HG03280 (cell line): Measurements from ENCODE around the gene NXN.
"Not testable (repeated sequence)": the region's sequence is repeated elsewhere in the genome, so short reads cannot be mapped to it uniquely, and the experiment has no call there.

Experiments
- ATAC-seq: cut with Tn5 transposase; IDR thresholded peaks from one replicate; pipeline ENCODE4 v1.9.1; 2021; ENCODE audit warnings: mild to moderate bottlenecking, moderate library complexity; ENCODE audit not compliant: unreplicated experiment

Gene NXN

GRCh38 chr17:785901-786300, 193.7 kb downstream of the NXN start:
- ATAC-seq: not testable (repeated sequence)

GRCh38 chr17:784143-784542, 195.4 kb downstream of the NXN start:
- ATAC-seq: no peak

DNA sequence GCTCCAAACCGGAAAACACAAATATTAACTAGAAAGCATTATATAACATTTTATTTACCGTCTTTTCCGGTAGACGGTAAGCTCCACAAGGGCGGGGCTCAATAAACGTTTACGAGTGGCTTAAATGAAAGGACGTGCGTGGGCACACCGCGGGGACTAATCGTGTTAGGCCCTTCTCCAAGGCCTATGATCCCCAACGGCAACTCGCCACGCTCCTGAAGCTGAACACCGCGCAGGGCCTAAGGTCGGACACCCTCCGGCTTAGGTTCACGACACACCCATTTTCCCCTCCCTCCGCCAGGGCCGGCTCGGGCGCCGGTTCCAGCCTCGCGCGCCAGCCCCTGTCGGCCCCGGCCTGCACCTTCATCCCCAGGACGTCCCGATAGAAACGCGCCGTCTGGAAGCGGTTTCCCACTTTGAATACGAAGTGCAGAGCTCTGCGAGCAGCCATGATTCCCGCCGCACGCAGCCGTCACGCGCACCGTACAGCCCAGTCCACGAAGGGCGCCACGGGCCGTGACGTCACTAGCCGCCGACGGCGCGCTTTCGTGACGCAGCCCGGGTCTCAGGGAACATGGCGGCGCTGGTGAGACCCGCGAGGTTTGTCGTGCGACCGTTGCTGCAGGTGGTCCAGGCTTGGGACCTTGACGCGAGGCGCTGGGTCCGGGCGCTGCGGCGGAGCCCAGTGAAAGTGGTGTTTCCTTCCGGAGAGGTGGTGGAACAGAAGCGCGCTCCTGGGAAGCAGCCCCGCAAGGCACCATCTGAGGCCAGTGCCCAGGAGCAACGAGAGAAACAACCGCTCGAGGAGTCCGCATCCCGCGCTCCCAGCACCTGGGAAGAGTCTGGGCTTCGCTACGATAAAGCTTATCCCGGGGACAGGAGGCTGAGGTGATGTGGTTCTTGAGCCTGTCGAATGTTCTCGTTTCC, 197.5 kb downstream of the NXN start, which contains the start of the genes GLOD4 and MRM3:
GLOD4 (minus strand) TSS at position 476 of the 927 bp plus-strand sequence; CDS start at position 451, 25 bp downstream.
MRM3 (plus strand) TSS at position 549 of the 927 bp plus-strand sequence; CDS start at position 575, 26 bp downstream.
- ATAC-seq: peak; percentile 89

GRCh38 chr17:778096-778495, 201.5 kb downstream of the NXN start:
- no peak for ATAC-seq

DNA sequence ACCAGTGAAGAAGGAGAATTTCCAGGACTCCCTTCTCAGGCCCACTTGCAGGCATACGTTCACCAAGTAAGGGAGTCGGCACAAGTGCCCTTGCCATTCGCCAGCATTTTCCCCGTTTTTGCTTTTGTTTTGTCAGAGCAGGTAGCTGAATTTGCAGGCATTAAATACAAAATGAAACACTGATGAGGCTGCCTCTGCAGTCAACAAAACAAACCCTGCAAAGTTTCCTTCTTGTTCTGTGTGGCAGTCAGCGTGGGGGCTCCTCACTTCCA, 205.3 kb downstream of the NXN start:
- ATAC-seq: no peak

DNA sequence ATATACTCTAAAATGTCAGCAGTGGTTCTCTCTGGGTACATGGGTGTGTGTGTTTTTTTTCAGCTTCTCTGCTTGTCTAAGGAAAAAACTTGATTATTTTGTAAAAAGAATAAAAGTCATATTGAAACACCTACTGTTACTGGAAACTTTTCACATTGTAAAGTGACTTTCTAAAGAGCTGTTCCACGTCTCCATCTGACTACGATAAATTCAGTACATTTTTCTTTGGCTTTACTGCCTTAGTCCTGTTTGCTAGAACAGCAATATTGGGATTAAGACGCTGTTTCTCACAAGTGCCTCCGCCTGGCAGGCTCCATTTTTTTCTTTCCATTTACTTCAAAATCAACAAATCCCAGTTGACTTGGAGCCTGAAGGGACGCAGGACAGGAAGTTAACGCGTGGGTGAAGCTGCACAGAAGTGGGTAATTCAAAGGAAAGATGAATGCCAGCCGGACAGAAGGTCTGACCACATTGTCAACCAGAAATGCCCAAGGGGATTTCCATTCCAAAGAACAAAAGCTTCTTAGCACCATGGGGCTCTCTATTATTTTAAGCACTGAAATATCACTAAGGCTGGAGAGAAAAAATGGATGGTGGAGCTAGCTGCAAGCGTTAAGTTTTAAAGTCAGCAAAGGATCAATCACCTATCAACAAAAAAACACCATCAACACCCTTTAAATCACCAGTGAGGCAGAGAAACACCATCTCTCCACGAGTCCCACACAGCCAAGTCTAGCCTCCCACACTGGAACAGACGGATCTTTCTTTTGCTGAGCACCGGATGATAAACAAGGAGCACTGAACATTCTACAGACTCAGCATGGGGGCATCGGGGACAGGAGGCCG, 205.9 kb downstream of the NXN start:
- no peak for ATAC-seq

- ATAC-seq: no peak
Measured at GRCh38 chr17:773016-773415, 206.6 kb downstream of the NXN start.

DNA sequence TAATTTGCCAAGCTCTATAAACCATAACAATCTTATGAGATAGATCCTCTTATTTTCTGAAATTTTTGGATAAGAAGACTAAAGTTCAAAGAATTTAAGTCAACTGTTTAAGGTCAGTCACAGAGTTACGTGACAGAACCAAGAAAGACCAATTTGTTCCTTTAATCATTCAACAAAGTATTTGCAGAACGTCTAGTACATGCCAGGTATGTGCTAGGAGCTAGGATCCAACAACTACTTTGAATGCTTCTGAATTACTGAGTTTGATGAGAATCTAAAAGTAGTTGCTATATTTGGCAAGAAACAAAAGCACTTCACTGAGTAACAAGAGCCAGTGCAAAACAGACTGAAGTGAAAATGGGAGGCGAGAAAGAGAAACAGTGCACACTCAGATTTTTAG, 212.5 kb downstream of the NXN start:
- no peak for ATAC-seq

DNA sequence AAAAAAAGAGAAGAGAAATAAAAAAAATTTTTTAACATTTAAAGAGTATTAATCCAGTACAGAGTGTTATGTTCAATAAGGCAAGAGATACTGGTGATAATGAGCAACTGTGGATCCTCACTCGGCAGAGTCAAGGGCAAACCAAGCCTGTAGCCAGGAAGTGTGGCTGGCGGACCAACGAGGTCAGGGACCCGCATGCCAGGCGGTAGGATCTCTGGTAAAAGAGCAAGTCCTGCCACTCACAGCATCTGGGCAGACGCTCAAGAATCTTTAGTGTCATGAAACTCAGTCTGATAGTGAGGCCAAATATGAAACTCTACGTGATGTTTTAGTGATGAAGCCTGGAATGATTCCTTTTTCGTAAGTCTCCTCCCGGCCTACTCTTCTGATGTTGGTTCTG, 219.2 kb downstream of the NXN start:
- ATAC-seq: no peak

- no peak for ATAC-seq
Measured at GRCh38 chr17:759964-760363, 219.6 kb downstream of the NXN start.

DNA sequence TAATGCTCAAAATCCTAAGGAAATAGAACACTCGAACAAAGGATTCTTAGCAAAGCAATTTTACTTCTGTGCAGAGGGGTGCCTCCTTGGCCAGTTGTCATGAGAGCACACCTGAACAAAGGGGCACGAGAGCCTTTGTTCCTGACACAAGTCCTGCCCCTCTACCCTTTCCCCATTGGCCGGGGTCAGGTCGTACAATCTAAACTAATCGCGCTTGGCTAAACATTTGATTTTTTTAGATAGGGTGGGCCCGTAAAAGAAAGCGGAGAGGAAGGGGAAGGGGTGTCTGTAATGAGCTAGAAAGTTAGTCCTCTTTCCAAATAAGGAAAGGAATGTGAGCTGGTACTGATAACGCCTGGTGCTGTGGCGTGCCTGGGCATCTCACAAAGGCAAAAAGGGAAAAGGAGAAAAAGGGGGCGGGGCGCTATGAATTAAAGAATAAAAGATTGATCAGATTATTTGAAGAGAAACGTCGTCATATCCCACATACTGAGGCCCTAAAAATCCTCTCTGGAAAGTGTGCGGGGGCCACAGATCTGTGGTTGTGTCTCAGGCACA, 223.5 kb downstream of the NXN start:
- not testable (repeated sequence) for ATAC-seq

- not testable (repeated sequence) for ATAC-seq
Measured at GRCh38 chr17:755319-755961, 224.1 kb downstream of the NXN start.

GRCh38 chr17:753418-753817, 226.2 kb downstream of the NXN start:
- no peak for ATAC-seq

- no peak for ATAC-seq
Measured at GRCh38 chr17:752620-753219, 226.9 kb downstream of the NXN start.

- ATAC-seq: peak; percentile 87
Measured at GRCh38 chr17:752002-752619, 227.5 kb downstream of the NXN start, which contains the start of gene GEMIN4. Gene GEMIN4, minus strand, starts transcription at chr17:752264. Its CDS starts 122 bp downstream, at chr17:752142.

DNA sequence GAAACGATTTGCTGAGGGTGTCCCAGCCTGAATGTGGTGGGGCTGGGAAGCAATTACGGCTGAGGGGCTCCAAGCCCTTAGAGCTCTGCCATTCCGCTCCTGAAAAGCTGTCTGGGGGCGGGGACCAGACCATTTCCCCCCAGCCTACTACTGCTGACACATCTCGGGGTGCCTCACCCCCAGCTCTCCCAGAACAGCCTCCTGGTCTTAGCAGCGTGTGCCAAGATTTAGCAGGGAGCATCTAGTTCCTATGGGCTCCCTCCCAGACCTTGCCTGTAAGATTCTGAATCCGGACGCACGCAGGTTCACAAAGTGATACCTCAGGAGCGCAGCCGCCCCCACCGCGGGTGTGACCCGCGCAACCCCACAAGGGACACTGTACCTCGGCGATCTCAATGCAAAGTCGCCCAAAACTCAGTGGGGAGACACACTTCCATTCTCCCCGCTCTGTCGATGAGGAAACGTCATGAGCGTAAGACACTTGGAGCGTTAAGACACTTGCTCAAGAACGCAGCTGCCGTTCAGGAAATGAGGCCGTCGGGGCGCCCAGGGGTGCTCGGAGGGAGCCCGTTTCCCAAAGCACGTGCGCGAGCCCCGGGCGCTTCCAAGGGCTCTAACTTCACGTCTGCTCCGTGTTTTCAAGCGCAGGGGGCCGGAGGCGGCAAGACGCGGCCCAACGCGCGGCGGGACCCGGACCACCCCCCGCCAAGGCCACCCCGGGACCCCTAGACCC, 228.1 kb downstream of the NXN start:
- ATAC-seq: peak; percentile 28

GRCh38 chr17:750431-751037, 229.0 kb downstream of the NXN start:
- no peak for ATAC-seq

DNA sequence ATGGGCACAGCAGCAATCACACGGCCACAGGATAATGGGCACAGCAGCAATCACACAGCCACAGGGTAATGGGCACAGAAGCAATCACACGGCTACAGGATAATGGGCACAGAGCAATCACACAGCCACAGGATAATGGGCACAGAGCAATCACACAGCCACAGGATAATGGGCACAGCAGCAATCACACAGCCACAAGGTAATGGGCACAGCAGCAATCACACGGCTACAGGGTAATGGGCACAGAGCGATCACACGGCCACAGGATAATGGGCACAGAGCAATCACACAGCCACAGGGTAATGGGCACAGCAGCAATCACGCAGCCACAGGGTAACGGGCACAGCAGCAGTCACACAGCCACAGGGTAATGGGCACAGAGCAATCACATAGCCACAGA, 230.2 kb downstream of the NXN start:
- not testable (repeated sequence) for ATAC-seq
